ENCODE measurements around the gene DPP6. TPM values are rescaled to one million over a fixed set of nuclear protein-coding genes. Genes with fewer than 3 reads are reported as not detected.

Gene DPP6
- total RNA-seq, 1 experiment from 2014 or later, result not detected

GRCh38 chr7:154777908-154778307 lies 725.7 kb downstream of the DPP6 start:
- Histone ChIP-seq H3K27me3 (ENCODE audit: control insufficient read depth, insufficient read depth, low read length) (no peaks in the 10 kb centered on the region), H3K36me3 (ENCODE audit: control insufficient read depth, insufficient read depth, low read length) (no peaks in the 10 kb centered on the region), H3K9me3 (ENCODE audit: control insufficient read depth, insufficient read depth, low read depth, low read length) (no peaks in the 10 kb centered on the region), H3K4me3 (ENCODE audit: low read depth in 2 of 2, low read length in 2 of 2) (no peak overlapping the region), H3K27ac (ENCODE audit: low read length) (no peak overlapping the region), H3K4me1 (ENCODE audit: control insufficient read depth, insufficient read depth, low read length) (no peaks in the 10 kb centered on the region)
- ChIA-PET POLR2A (no interaction called here), CTCF (no interaction called here)
- intact Hi-C loops (cut with micrococcal nuclease; ENCODE audit: unreplicated experiment) (no loop called here), in situ Hi-C loops (cut with HindIII; ENCODE audit: low pct_unique_long_range_greater_than_20kb, low sequenced_read_pairs) (no loop called here)
- no TSS peak for BruUV-seq (replicated peaks)
- TF ChIP-seq TCF7L2 (IDR thresholded peaks at IDR 0.05; ENCODE audit: low read depth, low read length) (no peak), REST (IDR thresholded peaks at IDR 0.05; ENCODE audit: insufficient read depth in 1 of 2, low read depth in 2 of 2, low read length in 1 of 2) (no peak), POLR2AphosphoS5 (IDR thresholded peaks at IDR 0.05; ENCODE audit: low read depth, low read length) (no peak), SIN3A (IDR thresholded peaks at IDR 0.05; ENCODE audit: borderline replicate concordance, insufficient read depth, low read depth, low read length) (no peak), CTCF (IDR thresholded peaks at IDR 0.05) (no peak)
- ATAC-seq (no peak), DNase-seq (ENCODE audit: low read depth, low spot score) (no peak)

- Histone ChIP-seq H3K4me3 (ENCODE audit: low read depth in 2 of 2, low read length in 2 of 2) (no peak overlapping the region), H3K36me3 (ENCODE audit: control insufficient read depth, insufficient read depth, low read length) (no peaks in the 10 kb centered on the region), H3K9me3 (ENCODE audit: control insufficient read depth, insufficient read depth, low read depth, low read length) (no peaks in the 10 kb centered on the region; the same call in 1 of the 2 replicates), H3K27ac (ENCODE audit: low read length) (no peak overlapping the region), H3K4me1 (ENCODE audit: control insufficient read depth, insufficient read depth, low read length) (no peaks in the 10 kb centered on the region), H3K27me3 (ENCODE audit: control insufficient read depth, insufficient read depth, low read length) (no peaks in the 10 kb centered on the region)
- DNase-seq (ENCODE audit: low read depth, low spot score) (no peak), ATAC-seq (no peak)
- ChIA-PET POLR2A (no interaction called here), CTCF (no interaction called here)
- in situ Hi-C loops (cut with HindIII; ENCODE audit: low pct_unique_long_range_greater_than_20kb, low sequenced_read_pairs), result no loop called here
- intact Hi-C loops (cut with micrococcal nuclease; ENCODE audit: unreplicated experiment), result no loop called here
- no TSS peak for BruUV-seq (replicated peaks)
- TF ChIP-seq REST (IDR thresholded peaks at IDR 0.05; ENCODE audit: insufficient read depth in 1 of 2, low read depth in 2 of 2, low read length in 1 of 2) (no peak), SIN3A (IDR thresholded peaks at IDR 0.05; ENCODE audit: borderline replicate concordance, insufficient read depth, low read depth, low read length) (no peak), CTCF (IDR thresholded peaks at IDR 0.05) (no peak), TCF7L2 (IDR thresholded peaks at IDR 0.05; ENCODE audit: low read depth, low read length) (no peak), POLR2AphosphoS5 (IDR thresholded peaks at IDR 0.05; ENCODE audit: low read depth, low read length) (no peak)
Observed at GRCh38 chr7:154781369-154782303, 729.4 kb downstream of the DPP6 start.

Measured in Panc1 (cell line).